Measurements from ENCODE around the gene HSP90AB1.

HSP90AB1 gene

DNA sequence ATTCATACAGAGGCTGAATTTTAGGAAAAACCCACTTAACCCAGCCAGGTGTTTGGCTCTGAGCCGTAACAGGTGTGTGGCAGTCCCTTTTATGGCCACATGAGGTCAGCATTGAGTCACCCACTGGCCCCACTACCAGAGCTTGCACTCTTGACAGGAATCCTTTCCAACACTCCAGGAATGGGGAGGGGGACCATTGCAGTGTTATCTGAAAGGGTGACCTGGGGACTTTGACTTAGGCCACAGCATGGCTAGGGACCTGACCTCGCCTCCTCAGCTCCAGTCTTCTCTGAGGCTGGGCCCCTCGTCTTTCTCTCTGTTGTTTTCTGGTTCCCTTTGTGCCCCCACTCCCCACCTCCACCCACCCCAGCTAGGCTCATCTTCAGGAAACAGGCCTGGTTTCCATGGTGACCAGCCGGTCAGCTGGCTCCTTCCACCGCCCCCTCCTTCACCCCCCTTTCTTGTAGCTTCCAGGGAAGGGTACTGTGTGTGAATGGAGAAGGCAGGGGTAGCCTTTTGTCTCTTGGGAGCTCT is 21.3 kb downstream of the HSP90AB1 start:
- DNase-seq (ENCODE audit: low spot score), result peak; percentile 80
- TF ChIP-seq, protein P1, sequence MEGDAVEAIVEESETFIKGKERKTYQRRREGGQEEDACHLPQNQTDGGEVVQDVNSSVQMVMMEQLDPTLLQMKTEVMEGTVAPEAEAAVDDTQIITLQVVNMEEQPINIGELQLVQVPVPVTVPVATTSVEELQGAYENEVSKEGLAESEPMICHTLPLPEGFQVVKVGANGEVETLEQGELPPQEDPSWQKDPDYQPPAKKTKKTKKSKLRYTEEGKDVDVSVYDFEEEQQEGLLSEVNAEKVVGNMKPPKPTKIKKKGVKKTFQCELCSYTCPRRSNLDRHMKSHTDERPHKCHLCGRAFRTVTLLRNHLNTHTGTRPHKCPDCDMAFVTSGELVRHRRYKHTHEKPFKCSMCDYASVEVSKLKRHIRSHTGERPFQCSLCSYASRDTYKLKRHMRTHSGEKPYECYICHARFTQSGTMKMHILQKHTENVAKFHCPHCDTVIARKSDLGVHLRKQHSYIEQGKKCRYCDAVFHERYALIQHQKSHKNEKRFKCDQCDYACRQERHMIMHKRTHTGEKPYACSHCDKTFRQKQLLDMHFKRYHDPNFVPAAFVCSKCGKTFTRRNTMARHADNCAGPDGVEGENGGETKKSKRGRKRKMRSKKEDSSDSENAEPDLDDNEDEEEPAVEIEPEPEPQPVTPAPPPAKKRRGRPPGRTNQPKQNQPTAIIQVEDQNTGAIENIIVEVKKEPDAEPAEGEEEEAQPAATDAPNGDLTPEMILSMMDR (IDR thresholded peaks at IDR 0.05; ENCODE audit: extremely low read depth, missing control alignments), result peak; percentile 93

DNA sequence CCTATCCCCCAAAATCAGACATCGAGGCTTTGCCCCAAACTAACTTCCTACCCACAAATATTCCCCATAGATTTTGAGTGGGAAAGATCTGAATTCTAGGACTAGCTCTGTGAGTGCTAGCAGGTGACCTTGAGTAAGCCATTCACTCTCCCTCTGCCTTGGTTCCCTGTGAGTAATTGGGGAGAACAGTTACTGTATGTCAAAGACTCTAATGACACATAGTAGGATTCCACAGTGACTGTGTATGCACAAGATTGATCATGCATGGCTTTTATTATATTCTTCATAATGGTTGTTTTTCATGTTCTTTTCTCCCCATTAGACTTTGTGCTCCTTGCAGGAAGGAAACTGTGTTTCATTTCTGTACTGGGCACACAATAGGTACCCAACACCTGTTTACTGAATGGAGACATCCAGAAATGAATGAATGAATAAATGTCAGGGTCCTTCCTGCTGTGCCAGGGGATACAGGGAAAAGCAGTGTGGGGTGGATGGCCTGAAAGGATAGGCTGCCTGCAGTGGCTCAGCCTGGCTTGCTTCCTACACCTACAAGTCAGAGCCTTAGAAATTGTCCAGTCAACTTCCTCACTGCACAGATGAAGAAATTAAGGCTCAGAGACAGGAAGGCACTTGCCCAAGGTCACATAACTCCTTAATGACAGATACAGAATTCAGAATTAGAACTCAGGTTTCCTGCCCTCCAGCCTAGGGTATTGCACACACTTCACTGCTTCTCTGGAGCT is 22.4 kb downstream of the HSP90AB1 start:
- DNase-seq (ENCODE audit: low spot score), result no peak
- TF ChIP-seq, protein P1 (IDR thresholded peaks at IDR 0.05; ENCODE audit: extremely low read depth, missing control alignments), result no peak

DNA sequence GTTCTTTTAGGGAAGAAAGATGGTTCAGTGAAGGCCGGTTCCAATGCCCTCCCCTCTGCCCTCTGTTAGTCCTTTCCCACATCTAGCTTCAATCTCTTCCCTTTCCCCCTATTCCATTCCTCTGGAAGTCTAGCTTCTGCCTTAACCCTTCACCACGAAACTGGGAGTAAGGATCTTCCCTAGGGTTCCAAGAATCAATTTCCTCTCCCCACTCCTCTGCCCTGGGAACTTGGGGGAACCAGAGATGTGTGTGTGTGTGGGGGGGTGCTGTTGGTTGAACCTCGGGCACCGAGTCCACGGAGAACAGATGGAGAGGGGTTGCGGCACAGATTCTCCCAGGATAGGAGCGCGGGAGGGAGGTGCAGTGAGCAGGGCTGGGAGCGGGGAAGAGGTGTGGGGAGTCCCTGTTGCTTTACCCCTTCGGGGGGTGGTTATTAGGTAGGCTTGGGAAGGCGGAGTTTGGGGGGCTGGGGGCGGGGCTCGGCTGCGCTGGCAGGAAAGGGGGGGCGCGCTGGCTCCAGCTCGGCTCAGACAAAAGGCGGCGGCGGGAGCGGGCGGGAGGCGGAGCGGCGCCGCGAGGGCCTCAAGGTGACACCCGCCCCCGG is 23.1 kb downstream of the HSP90AB1 start, which contains the start of gene TMEM151B:
Gene TMEM151B (plus strand): TSS at position 530 of the 605 bp plus-strand sequence. CDS start 293 bp downstream, outside the sequence.
- DNase-seq (ENCODE audit: low spot score), result no peak
- TF ChIP-seq, protein P1 (IDR thresholded peaks at IDR 0.05; ENCODE audit: extremely low read depth, missing control alignments), result no peak

DNA sequence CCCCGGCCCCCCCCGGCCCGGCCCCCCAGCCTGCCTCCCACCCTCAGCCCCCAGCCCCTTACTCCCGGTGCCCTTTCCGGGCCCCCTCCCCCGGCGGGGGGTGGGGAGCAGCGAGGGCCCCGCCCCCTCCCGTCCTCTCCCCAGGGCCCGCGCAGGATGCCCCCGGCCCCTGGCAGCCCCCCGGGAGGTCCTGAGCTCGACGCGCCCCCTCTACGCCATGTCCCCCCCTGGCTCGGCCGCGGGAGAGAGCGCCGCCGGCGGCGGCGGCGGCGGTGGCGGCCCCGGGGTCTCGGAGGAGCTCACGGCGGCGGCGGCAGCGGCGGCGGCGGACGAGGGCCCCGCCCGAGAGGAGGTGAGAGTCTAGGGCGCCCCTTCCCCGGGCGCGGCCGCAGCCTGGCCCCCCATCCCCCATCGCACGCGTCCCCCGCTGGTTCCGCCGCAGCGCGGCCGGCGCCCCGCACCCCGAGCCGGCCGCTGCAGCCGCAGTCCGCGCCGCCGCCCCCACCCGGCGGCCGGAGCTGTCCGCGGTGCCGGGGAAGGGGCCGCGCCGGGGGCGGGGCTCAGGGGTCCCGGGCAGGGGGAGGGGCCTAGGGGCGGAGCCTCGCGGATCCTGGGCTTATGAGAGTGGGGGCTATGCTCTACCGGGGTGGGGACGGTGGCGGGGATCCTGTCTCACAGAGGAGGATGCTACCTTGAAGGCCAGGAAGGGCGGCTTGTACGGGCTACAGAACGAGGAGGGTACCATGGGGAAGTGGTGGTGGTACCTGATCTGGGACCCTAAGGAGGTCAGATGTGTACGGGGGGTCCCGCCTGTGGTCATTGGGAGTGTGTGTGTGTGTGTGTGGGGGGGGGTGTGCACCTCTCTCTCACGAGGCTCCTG is 23.9 kb downstream of the HSP90AB1 start:
- no peak for DNase-seq (ENCODE audit: low spot score)
- TF ChIP-seq, protein P1 (IDR thresholded peaks at IDR 0.05; ENCODE audit: extremely low read depth, missing control alignments), result no peak

DNA sequence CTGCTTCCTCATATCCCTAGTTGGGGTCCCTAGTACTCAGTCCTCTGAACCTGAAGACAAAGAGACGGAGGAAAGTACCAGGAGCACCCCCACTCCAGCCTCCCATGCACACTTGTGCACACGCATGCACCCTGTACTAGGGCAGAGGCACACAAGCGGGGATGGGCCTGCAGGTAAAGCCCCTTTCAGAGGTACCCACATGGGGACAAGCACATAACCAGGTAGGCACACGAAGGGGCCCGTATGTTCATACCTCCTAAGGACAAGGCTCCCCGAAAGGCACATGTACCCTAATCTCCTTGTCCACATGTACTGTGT is 24.5 kb downstream of the HSP90AB1 start:
- no peak for DNase-seq (ENCODE audit: low spot score)
- TF ChIP-seq, protein P1 (IDR thresholded peaks at IDR 0.05; ENCODE audit: extremely low read depth, missing control alignments), result no peak

DNA sequence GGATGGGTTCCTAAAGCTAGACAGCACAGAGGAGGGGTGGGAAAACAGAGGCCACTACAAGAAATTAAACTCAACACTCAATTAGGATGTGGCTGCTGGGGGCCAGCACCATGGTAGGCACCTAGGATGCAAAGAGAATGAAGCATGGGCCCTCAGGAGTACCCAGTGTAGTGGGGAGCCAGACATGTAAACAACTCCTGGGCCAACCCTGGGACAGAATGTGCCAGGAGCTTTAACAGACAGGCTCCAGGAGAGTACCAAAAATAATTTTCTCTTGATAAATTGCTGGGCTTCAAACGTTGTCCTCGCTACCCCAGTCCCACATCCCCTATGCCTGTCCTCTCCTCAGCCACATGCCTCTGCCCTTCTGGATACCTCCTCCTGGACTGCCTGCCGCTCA is 25.0 kb downstream of the HSP90AB1 start:
- TF ChIP-seq, protein P1 (IDR thresholded peaks at IDR 0.05; ENCODE audit: extremely low read depth, missing control alignments), result no peak
- DNase-seq (ENCODE audit: low spot score), result no peak
